H1 (cell line): ENCODE results near the gene HLA-A. TPM values are rescaled to one million over a fixed set of nuclear protein-coding genes. Genes with fewer than 3 reads are reported as not detected.

Source experiments
- CTCF ChIA-PET: fragments of 300-600 bp; sonication (Branson Sonifier 250); formaldehyde crosslinking; loops from one replicate; lab custom pipeline; 2021; ENCODE audit not compliant: partially characterized antibody; lab: Charles Lee
- POLR2A ChIA-PET: fragments of 300-600 bp; sonication (Branson Sonifier 250); formaldehyde crosslinking; loops from one replicate; lab custom pipeline; 2021; ENCODE audit warnings: inconsistent platforms; ENCODE audit not compliant: partially characterized antibody; lab: Charles Lee
- DNase-seq, 2 experiments: peaks; one replicate each; pipeline versions ENCODE4 v3.0.0 to v3.0.0-alpha.2; 2010 to 2022; ENCODE audit warnings: low spot score in 2 of 2, low read depth in 1 of 2, mixed read lengths in 1 of 2
- FAIRE-seq: peaks from 2 replicates; lab custom pipeline; 2011; peaks lifted over from hg19 to GRCh38; lab: Jason Lieb, UNC
- H2AFZ ChIP-seq: 2 replicates; pipeline ENCODE4 v1.8.1; 2012; ENCODE audit warnings: low read length, inconsistent platforms
- H2AK5ac ChIP-seq: 2 replicates; pipeline ENCODE4 v1.6.1; 2013; ENCODE audit warnings: low read depth, low read length
- H2BK120ac ChIP-seq: replicated peaks from 2 replicates; pipeline ENCODE3; 2013; ENCODE audit warnings: low read depth, low read length, inconsistent platforms
- H2BK12ac ChIP-seq: 2 replicates; pipeline ENCODE4 v1.6.1; 2013; ENCODE audit warnings: low read depth, low read length
- H2BK15ac ChIP-seq: 2 replicates; pipeline ENCODE4 v1.6.1; 2013; ENCODE audit warnings: low read length
- H2BK20ac ChIP-seq: 2 replicates; pipeline ENCODE4 v1.6.1; 2013; ENCODE audit warnings: low read length
- H2BK5ac ChIP-seq: 2 replicates; pipeline ENCODE4 v1.6.1; 2013; ENCODE audit warnings: low read depth, low read length
- H3K14ac ChIP-seq: 2 replicates; pipeline ENCODE4 v1.6.1; 2013; ENCODE audit warnings: inconsistent platforms; ENCODE audit not compliant: insufficient read length
- H3K18ac ChIP-seq: 2 replicates; pipeline ENCODE4 v1.6.1; 2013; ENCODE audit warnings: low read length; ENCODE audit errors: extremely low read depth
- H3K23ac ChIP-seq: 2 replicates; pipeline ENCODE4 v1.6.1; 2013; ENCODE audit warnings: inconsistent platforms; ENCODE audit not compliant: insufficient read length
- H3K23me2 ChIP-seq: 2 replicates; pipeline ENCODE4 v1.6.1; 2013; ENCODE audit warnings: low read depth, low read length
- H3K27ac ChIP-seq: 2 replicates; pipeline ENCODE4 v1.6.1; 2011; ENCODE audit warnings: low read depth, low read length, inconsistent platforms
- H3K27me3 ChIP-seq, 4 experiments: replicated peaks in 1 of 4; 1 replicate in 1 of 4; 2 replicates in 3 of 4; pipeline versions ENCODE4 v1.6.1 to v1.8.1; 2011 to 2013; ENCODE audit warnings: low read length in 3 of 4, mild to moderate bottlenecking in 3 of 4, inconsistent platforms in 2 of 4, mixed read lengths in 2 of 4, moderate library complexity in 1 of 4; ENCODE audit not compliant: control insufficient read depth in 3 of 4, insufficient read depth in 3 of 4; ENCODE audit errors: extremely low read depth in 1 of 4
- H3K36me3 ChIP-seq, 4 experiments: 2 replicates each; pipeline versions ENCODE4 v1.6.1 to v1.8.1; 2011 to 2013; ENCODE audit warnings: mild to moderate bottlenecking in 4 of 4, low read length in 3 of 4, moderate library complexity in 2 of 4, control low read depth in 1 of 4, inconsistent platforms in 1 of 4; ENCODE audit not compliant: insufficient read depth in 4 of 4, control insufficient read depth in 2 of 4
- H3K4ac ChIP-seq: replicated peaks from 2 replicates; pipeline ENCODE3; 2013; ENCODE audit warnings: low read length, low read depth, mixed read lengths, inconsistent platforms; ENCODE audit not compliant: insufficient read length
- H3K4me1 ChIP-seq, 4 experiments: replicated peaks in 1 of 4; 1 replicate in 1 of 4; 2 replicates in 3 of 4; pipeline versions ENCODE4 v1.6.1 to v1.8.1; 2011 to 2013; ENCODE audit warnings: low read length in 3 of 4, inconsistent platforms in 2 of 4, mixed read lengths in 1 of 4; ENCODE audit not compliant: insufficient read depth in 4 of 4, control insufficient read depth in 3 of 4
- H3K4me2 ChIP-seq, 2 experiments: 2 replicates each; pipeline versions ENCODE4 v1.6.1 to v1.8.1; 2011 to 2013; ENCODE audit warnings: low read depth in 2 of 2, low read length in 2 of 2, control low read depth in 1 of 2, inconsistent platforms in 1 of 2, mild to moderate bottlenecking in 1 of 2; ENCODE audit not compliant: insufficient read depth in 1 of 2
- H3K4me3 ChIP-seq, 4 experiments: fragments of 200-600, 300-600 bp in 1 of 4; sonication (generic), shearing (Covaris generic), sonication (Bioruptor Twin) in 1 of 4; 2 replicates each; pipeline versions ENCODE4 v1.5.1 to v1.8.1; 2011 to 2016; ENCODE audit warnings: low read length in 4 of 4, low read depth in 3 of 4, control low read depth in 2 of 4, inconsistent platforms in 2 of 4, mild to moderate bottlenecking in 2 of 4, mixed read lengths in 1 of 4, moderate library complexity in 1 of 4; ENCODE audit not compliant: insufficient read depth in 2 of 4; ENCODE audit errors: extremely low read depth in 1 of 4
- H3K56ac ChIP-seq: replicated peaks from 2 replicates; pipeline ENCODE3; 2013; ENCODE audit warnings: low read depth, mild to moderate bottlenecking, mixed read lengths, low read length, inconsistent platforms; ENCODE audit not compliant: insufficient read length
- H3K79me1 ChIP-seq: 2 replicates; pipeline ENCODE4 v1.6.1; 2013; ENCODE audit warnings: low read depth, low read length, control low read depth
- H3K79me2 ChIP-seq, 2 experiments: 2 replicates each; pipeline versions ENCODE4 v1.6.1 to v1.8.1; 2012 to 2013; ENCODE audit warnings: low read length in 2 of 2, mild to moderate bottlenecking in 2 of 2, inconsistent platforms in 1 of 2; ENCODE audit not compliant: insufficient read depth in 2 of 2, control insufficient read depth in 1 of 2
- H3K9ac ChIP-seq, 4 experiments: replicated peaks in 1 of 4; 1 replicate in 1 of 4; 2 replicates in 3 of 4; pipeline versions ENCODE4 v1.6.1 to v1.8.1; 2011 to 2013; ENCODE audit warnings: low read depth in 3 of 4, low read length in 3 of 4, control low read depth in 2 of 4, mild to moderate bottlenecking in 2 of 4, moderate library complexity in 2 of 4, inconsistent platforms in 1 of 4; ENCODE audit errors: extremely low read depth in 1 of 4
- H3K9me3 ChIP-seq, 2 experiments: 2 replicates each; pipeline versions ENCODE4 v1.6.1 to v1.8.1; 2012 to 2013; ENCODE audit warnings: mild to moderate bottlenecking in 2 of 2, moderate library complexity in 2 of 2, control low read depth in 1 of 2, inconsistent platforms in 1 of 2, low read depth in 1 of 2, low read length in 1 of 2, mixed read lengths in 1 of 2; ENCODE audit not compliant: insufficient read depth in 2 of 2
- H4K20me1 ChIP-seq, 2 experiments: replicated peaks in 1 of 2; 2 replicates each; pipeline versions ENCODE3 to v1.8.1; 2011 to 2013; ENCODE audit warnings: inconsistent platforms in 2 of 2, low read length in 2 of 2, mild to moderate bottlenecking in 1 of 2; ENCODE audit not compliant: insufficient read depth in 2 of 2, control insufficient read depth in 1 of 2
- H4K5ac ChIP-seq: 2 replicates; pipeline ENCODE4 v1.6.1; 2013; ENCODE audit warnings: low read length, low read depth, mixed read lengths, inconsistent platforms; ENCODE audit not compliant: insufficient read length
- H4K8ac ChIP-seq: 2 replicates; pipeline ENCODE4 v1.8.0; 2013; ENCODE audit warnings: mild to moderate bottlenecking, moderate library complexity, low read length, inconsistent platforms; ENCODE audit not compliant: insufficient read depth; ENCODE audit errors: extremely low read depth
- H4K91ac ChIP-seq: replicated peaks from 2 replicates; pipeline ENCODE3; 2013; ENCODE audit warnings: low read length, mixed read lengths, inconsistent platforms; ENCODE audit not compliant: insufficient read length
- BRCA1 ChIP-seq: IDR thresholded peaks from 2 replicates; pipeline ENCODE4 v1.6.1; 2012; ENCODE audit warnings: low read depth, low read length, improper control_type of control experiment
- CTBP2 ChIP-seq: IDR thresholded peaks from 2 replicates; pipeline ENCODE4 v1.7.0; 2011; ENCODE audit warnings: borderline replicate concordance, mild to moderate bottlenecking, moderate library complexity, mixed read lengths, low read length; ENCODE audit not compliant: insufficient read depth, insufficient read length
- FOSL1 ChIP-seq: IDR thresholded peaks from 2 replicates; pipeline ENCODE4 v1.6.1; 2011; ENCODE audit warnings: mild to moderate bottlenecking, low read depth, low read length, moderate library complexity; ENCODE audit not compliant: insufficient read depth
- GTF2F1 ChIP-seq: IDR thresholded peaks from 2 replicates; pipeline ENCODE4 v1.6.1; 2012; ENCODE audit warnings: low read depth, low read length, improper control_type of control experiment, borderline replicate concordance
- HDAC6 ChIP-seq: IDR thresholded peaks from one replicate; pipeline ENCODE4 v1.7.1; 2012; ENCODE audit warnings: low read depth, mild to moderate bottlenecking, inconsistent platforms, low read length, moderate library complexity
- MAFK ChIP-seq: IDR thresholded peaks from 2 replicates; pipeline ENCODE4 v1.6.1; 2012; ENCODE audit warnings: low read depth, mild to moderate bottlenecking, improper control_type of control experiment, low read length
- MAX ChIP-seq: IDR thresholded peaks from 2 replicates; pipeline ENCODE4 v1.6.1; 2012; ENCODE audit warnings: inconsistent platforms
- NANOG ChIP-seq: IDR thresholded peaks from 2 replicates; pipeline ENCODE4 v1.6.1; 2011; ENCODE audit warnings: low read length, low read depth, mild to moderate bottlenecking, inconsistent platforms; ENCODE audit not compliant: insufficient read depth, poor library complexity, severe bottlenecking
- POLR2A ChIP-seq, 2 experiments: IDR thresholded peaks; 1 replicate in 1 of 2; 2 replicates in 1 of 2; pipeline ENCODE4 v1.6.1; 2011; ENCODE audit warnings: low read depth in 2 of 2, low read length in 2 of 2, mild to moderate bottlenecking in 2 of 2; ENCODE audit errors: control extremely low read depth in 1 of 2
- RFX5 ChIP-seq: IDR thresholded peaks from 2 replicates; pipeline ENCODE4 v1.6.1; 2011; ENCODE audit warnings: low read depth, low read length, improper control_type of control experiment, borderline replicate concordance
- SIN3A ChIP-seq, 2 experiments: IDR thresholded peaks in 1 of 2; conservative IDR thresholded peaks in 1 of 2; 2 replicates each; pipeline ENCODE4 v1.6.1; 2011 to 2012; ENCODE audit warnings: low read length in 2 of 2, improper control_type of control experiment in 1 of 2, low read depth in 1 of 2, mild to moderate bottlenecking in 1 of 2
- SRF ChIP-seq: IDR thresholded peaks from 2 replicates; pipeline ENCODE4 v1.6.1; 2011; ENCODE audit warnings: mild to moderate bottlenecking, low read depth, low read length, moderate library complexity
- TBP ChIP-seq: IDR thresholded peaks from 2 replicates; pipeline ENCODE4 v1.6.1; 2011; ENCODE audit warnings: low read depth, low read length, improper control_type of control experiment
- TCF12 ChIP-seq: IDR thresholded peaks from 2 replicates; pipeline ENCODE4 v1.6.1; 2011; ENCODE audit warnings: low read depth, mild to moderate bottlenecking, low read length
- ZNF274 ChIP-seq: IDR thresholded peaks from 2 replicates; pipeline ENCODE4 v1.7.0; 2012; ENCODE audit warnings: low read length, borderline replicate concordance; ENCODE audit errors: extremely low read depth
- WGBS, 2 experiments: shearing (Covaris generic) in 1 of 2; methylation state at CpG; one replicate each; pipeline versions ENCODE4 v1.1.6 to v1.1.7; 2013 to 2015; ENCODE audit warnings: low lambda C conversion rate in 2 of 2, mixed read lengths in 2 of 2, inconsistent platforms in 1 of 2, low coverage in 1 of 2, missing lambda C conversion rate in 1 of 2; ENCODE audit not compliant: insufficient replicate concordance in 2 of 2, insufficient coverage in 1 of 2, insufficient read length in 1 of 2; ENCODE audit errors: extremely low coverage in 1 of 2, missing lambda C conversion rate in 1 of 2; 5-methylcytosine and 5-hydroxymethylcytosine counted together
- polyA plus RNA-seq, 7 experiments: library from polyadenylated mRNA; depleted of rRNA in 3 of 7; stranded (reverse) in 5 of 7; unstranded in 2 of 7; fragments of >200 nt in 5 of 7; fragments of 200-250 nt in 2 of 7; gene quantifications; 1 replicate in 5 of 7; 2 replicates in 1 of 7; 4 replicates in 1 of 7; pipeline versions ENCODE4 v1.2.1 to v1.2.3, GENCODE V29; 2011 to 2013; ENCODE audit warnings: missing spikeins in 2 of 7, mixed read lengths in 2 of 7
- total RNA-seq: library from RNA; stranded (reverse); fragmentation: NEBNext Ultra II Directional; extraction: Animal tissue kit (Norgen Biotek cat#: 25700); gene quantifications from 2 replicates; pipeline ENCODE4 v1.2.1, GENCODE V29; 2021

Gene HLA-A
- total and polyA plus RNA-seq, 2 of the 8 experiments (the other 6 are each of a cell fraction or from before 2014, with no cell fraction given), result 221 to 474 TPM

GRCh38 chr6:29958046-29958445, 15.7 kb downstream of the HLA-A start:
- FAIRE-seq, result no peak
- Histone ChIP-seq H3K56ac (no peak overlapping the region), H3K4me3 (no peak overlapping the region), H2BK12ac (no peak overlapping the region), H3K4ac (no peak overlapping the region), H3K27me3 (no peaks in the 10 kb centered on the region), H2BK15ac (no peak overlapping the region), H3K23me2 (no peaks in the 10 kb centered on the region), H3K9me3 (no peaks in the 10 kb centered on the region; a peak in 1 of 4 replicates), H2AFZ (no peak overlapping the region), H3K79me1 (no peaks in the 10 kb centered on the region), H2BK20ac (no peak overlapping the region), H2BK5ac (no peak overlapping the region), H4K91ac (no peak overlapping the region), H4K20me1 (no peaks in the 10 kb centered on the region), H3K36me3 (no peaks in the 10 kb centered on the region), H3K9ac (no peak overlapping the region), H4K8ac (no peak overlapping the region), H3K27ac (no peak overlapping the region), H3K23ac (no peak overlapping the region), H4K5ac (no peak overlapping the region), H2BK120ac (no peak overlapping the region), H3K4me2 (no peak overlapping the region), H3K4me1 (peaks cover 0 to 4% (median 0%) of the 10 kb centered on the region in 4 experiments; a peak in 2 of 7 replicates), H3K79me2 (no peaks in the 10 kb centered on the region), H2AK5ac (no peak overlapping the region), H3K18ac (no peak overlapping the region), H3K14ac (no peak overlapping the region)
- CTCF ChIA-PET, result interaction anchor here (1.0 kb wide), 1 partner anchor 110 kb away, joined by 3 read pairs; no protein-coding TSS in a partner anchor
- DNase-seq, result no peak
- POLR2A ChIA-PET, result no interaction called here
- WGBS, 2 experiments, result 90% methylated on average over 1 of the region's 1 CpG; no CpG with 5 or more reads in 1 of the 2 experiments
- TF ChIP-seq SRF, result no peak
- no peak for TF ChIP-seq POLR2A (IDR thresholded peaks at IDR 0.05; ENCODE audit: control extremely low read depth in 1 of 2, low read depth in 2 of 2, low read length in 2 of 2)
- no peak for TF ChIP-seq ZNF274
- no peak for TF ChIP-seq GTF2F1
- no peak for TF ChIP-seq RFX5
- no peak for TF ChIP-seq TBP
- no peak for TF ChIP-seq BRCA1
- TF ChIP-seq FOSL1, result no peak
- no peak for TF ChIP-seq CTBP2
- no peak for TF ChIP-seq HDAC6
- no peak for TF ChIP-seq MAX
- TF ChIP-seq NANOG, result no peak
- TF ChIP-seq TCF12, result no peak
- no peak for TF ChIP-seq SIN3A (conservative IDR thresholded peaks at IDR 0.05 in 1 of 2, IDR thresholded peaks at IDR 0.05 in 1 of 2; ENCODE audit: low read depth in 1 of 2, low read length in 2 of 2)
- TF ChIP-seq MAFK, result no peak
